Measurements from ENCODE around the gene NRAP.

- TF ChIP-seq CTCF (conservative IDR thresholded peaks at IDR 0.05) (no peak), EZH2 (IDR thresholded peaks at IDR 0.05; ENCODE audit: low read depth) (no peak)
These were observed 58.4 kb downstream of the NRAP start for GRCh38 chr10:113605268-113605978.
